Measurements from ENCODE around the gene TMEM259.
A peak's percentile ranks its signal among the peaks of the same experiment; 100 is the strongest.
"Not testable (repeated sequence)": the region's sequence is repeated elsewhere in the genome, so short reads cannot be mapped to it uniquely, and the experiment has no call there.

The TMEM259 gene

GRCh38 chr19:1039646-1040475 is 18.9 kb upstream of the TMEM259 start, which contains the start of gene ABCA7:
ABCA7 (plus strand) TSS chr19:1040107; CDS start chr19:1041362, 1,255 bp downstream.
- DNase-seq (ENCODE audit: low spot score) = peak; percentile 92

GRCh38 chr19:1038978-1039645 is 18.2 kb upstream of the TMEM259 start:
- peak; percentile 28 for DNase-seq (ENCODE audit: low spot score)

- no peak for DNase-seq (ENCODE audit: low spot score)
Measured at GRCh38 chr19:1037621-1038064, 16.7 kb upstream of the TMEM259 start.

GRCh38 chr19:1035998-1036621 is 15.2 kb upstream of the TMEM259 start:
- no peak for DNase-seq (ENCODE audit: low spot score)

- no peak for DNase-seq (ENCODE audit: low spot score)
Measured at GRCh38 chr19:1032264-1032867, 11.4 kb upstream of the TMEM259 start.

GRCh38 chr19:1028062-1028926 is 7.4 kb upstream of the TMEM259 start:
- peak; percentile 82 for DNase-seq (ENCODE audit: low spot score)

GRCh38 chr19:1027650-1028061 is 6.7 kb upstream of the TMEM259 start:
- no peak for DNase-seq (ENCODE audit: low spot score)

GRCh38 chr19:1026783-1027649 is 6.1 kb upstream of the TMEM259 start:
- DNase-seq (ENCODE audit: low spot score) = peak; percentile 17

- DNase-seq (ENCODE audit: low spot score) = peak; percentile 59
Measured at GRCh38 chr19:1025960-1026782, 5.2 kb upstream of the TMEM259 start, which contains the start of gene CNN2. CNN2 (plus strand) TSS chr19:1026608; CDS start chr19:1026662, 54 bp downstream.

GRCh38 chr19:1025080-1025479 is 4.2 kb upstream of the TMEM259 start:
- DNase-seq (ENCODE audit: low spot score) = not testable (repeated sequence)

GRCh38 chr19:1023883-1024188 is 2.9 kb upstream of the TMEM259 start:
- DNase-seq (ENCODE audit: low spot score) = not testable (repeated sequence)

GRCh38 chr19:1019980-1020867 is 699 bp downstream of the TMEM259 start:
- DNase-seq (ENCODE audit: low spot score) = no peak

- no peak for DNase-seq (ENCODE audit: low spot score)
Measured at GRCh38 chr19:1019616-1019961, 1.3 kb downstream of the TMEM259 start.

GRCh38 chr19:1018932-1019615 is 1.8 kb downstream of the TMEM259 start:
- DNase-seq (ENCODE audit: low spot score) = no peak

GRCh38 chr19:1018393-1018792 is 2.5 kb downstream of the TMEM259 start:
- no peak for DNase-seq (ENCODE audit: low spot score)

GRCh38 chr19:1017906-1018305 is 3.0 kb downstream of the TMEM259 start:
- DNase-seq (ENCODE audit: low spot score) = no peak

GRCh38 chr19:1017115-1017905 is 3.6 kb downstream of the TMEM259 start:
- no peak for DNase-seq (ENCODE audit: low spot score)

Measured in SW480 (cell line).